NB4 (cell line): ENCODE measurements around the gene FTCD.

Experiments
- MYC ChIP-seq: IDR thresholded peaks from 2 replicates; pipeline ENCODE4 v1.6.1; 2011; ENCODE audit warnings: low read depth, low read length
- POLR2A ChIP-seq: IDR thresholded peaks from 2 replicates; pipeline ENCODE4 v1.6.1; 2011; ENCODE audit warnings: mild to moderate bottlenecking; ENCODE audit not compliant: insufficient read length; ENCODE audit errors: extremely low read depth
- TF ChIP-seq, protein P1 (sequence below): IDR thresholded peaks from 2 replicates; pipeline ENCODE4 v1.6.1; 2011; ENCODE audit warnings: low read depth, low read length
- TF ChIP-seq, protein P2 (sequence below): IDR thresholded peaks from one replicate; pipeline ENCODE4 v1.5.1; 2012; ENCODE audit warnings: low read depth, low read length

DNA sequence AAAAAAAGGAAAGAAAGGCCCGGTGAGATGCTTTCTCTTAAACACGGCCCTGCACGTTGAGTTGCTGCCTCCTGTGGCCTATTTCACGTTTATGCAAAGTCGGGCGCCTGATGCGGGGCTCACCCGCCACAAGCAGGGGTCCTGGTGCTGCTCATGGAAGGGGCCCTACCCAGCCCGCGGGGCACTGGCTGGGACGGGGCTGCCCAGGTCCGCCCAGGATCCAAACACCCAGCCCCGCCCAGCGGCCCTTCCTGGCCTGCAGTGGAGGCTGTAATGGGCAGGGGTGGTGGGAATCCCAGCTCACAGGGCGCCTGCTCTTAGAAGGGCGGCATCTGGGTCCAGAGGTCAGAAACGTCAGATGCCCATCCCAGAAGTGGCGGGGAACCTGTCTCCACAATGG is 55.9 kb downstream of the FTCD start:
- TF ChIP-seq MYC (no peak), POLR2A (no peak)
- TF ChIP-seq, protein P1, sequence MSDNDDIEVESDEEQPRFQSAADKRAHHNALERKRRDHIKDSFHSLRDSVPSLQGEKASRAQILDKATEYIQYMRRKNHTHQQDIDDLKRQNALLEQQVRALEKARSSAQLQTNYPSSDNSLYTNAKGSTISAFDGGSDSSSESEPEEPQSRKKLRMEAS: no peak
- TF ChIP-seq, protein P2, sequence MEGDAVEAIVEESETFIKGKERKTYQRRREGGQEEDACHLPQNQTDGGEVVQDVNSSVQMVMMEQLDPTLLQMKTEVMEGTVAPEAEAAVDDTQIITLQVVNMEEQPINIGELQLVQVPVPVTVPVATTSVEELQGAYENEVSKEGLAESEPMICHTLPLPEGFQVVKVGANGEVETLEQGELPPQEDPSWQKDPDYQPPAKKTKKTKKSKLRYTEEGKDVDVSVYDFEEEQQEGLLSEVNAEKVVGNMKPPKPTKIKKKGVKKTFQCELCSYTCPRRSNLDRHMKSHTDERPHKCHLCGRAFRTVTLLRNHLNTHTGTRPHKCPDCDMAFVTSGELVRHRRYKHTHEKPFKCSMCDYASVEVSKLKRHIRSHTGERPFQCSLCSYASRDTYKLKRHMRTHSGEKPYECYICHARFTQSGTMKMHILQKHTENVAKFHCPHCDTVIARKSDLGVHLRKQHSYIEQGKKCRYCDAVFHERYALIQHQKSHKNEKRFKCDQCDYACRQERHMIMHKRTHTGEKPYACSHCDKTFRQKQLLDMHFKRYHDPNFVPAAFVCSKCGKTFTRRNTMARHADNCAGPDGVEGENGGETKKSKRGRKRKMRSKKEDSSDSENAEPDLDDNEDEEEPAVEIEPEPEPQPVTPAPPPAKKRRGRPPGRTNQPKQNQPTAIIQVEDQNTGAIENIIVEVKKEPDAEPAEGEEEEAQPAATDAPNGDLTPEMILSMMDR: no peak
